ENCODE measurements around the gene TTPAL.

Gene TTPAL

GRCh38 chr20:44442298-44443070, 33.2 kb upstream of the TTPAL start:
- no peak for DNase-seq

GRCh38 chr20:44445742-44446710, 29.6 kb upstream of the TTPAL start:
- DNase-seq = no peak

- no peak for DNase-seq
Measured at GRCh38 chr20:44447827-44448419, 27.8 kb upstream of the TTPAL start.

- peak in 1 of 2 experiments; percentile 30 for DNase-seq
Measured at GRCh38 chr20:44448753-44449546, 26.7 kb upstream of the TTPAL start.

GRCh38 chr20:44449864-44450263, 25.8 kb upstream of the TTPAL start:
- no peak for DNase-seq

DNA sequence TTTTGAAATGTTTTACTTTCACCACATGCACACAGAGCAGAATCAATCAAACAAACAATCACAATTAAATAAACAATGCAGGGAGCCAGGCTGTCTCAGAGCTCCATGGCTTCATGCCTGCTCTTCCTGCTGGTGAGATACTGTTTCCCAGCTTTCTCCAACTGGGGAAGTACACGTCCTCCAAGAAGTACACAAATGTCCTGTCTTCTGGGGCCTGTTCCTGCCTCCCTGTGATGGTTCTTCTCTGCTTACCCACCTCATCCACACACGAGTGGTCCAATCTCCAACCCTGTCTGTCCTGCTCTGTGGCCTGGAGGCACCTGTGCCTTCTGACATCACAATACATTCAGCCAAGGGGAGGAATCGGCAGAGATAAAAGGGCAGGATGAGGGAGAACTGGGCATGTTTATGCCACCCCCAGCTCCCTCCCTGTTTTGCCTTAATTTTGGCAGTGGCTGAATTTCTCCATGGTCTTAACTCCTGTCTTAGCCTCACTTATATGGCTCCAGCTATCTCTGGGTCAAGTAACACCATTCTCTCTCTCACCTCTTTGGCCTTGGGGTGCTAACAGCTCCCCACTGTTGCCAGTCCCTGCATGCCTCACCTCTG, 25.3 kb upstream of the TTPAL start:
- DNase-seq = no peak

DNA sequence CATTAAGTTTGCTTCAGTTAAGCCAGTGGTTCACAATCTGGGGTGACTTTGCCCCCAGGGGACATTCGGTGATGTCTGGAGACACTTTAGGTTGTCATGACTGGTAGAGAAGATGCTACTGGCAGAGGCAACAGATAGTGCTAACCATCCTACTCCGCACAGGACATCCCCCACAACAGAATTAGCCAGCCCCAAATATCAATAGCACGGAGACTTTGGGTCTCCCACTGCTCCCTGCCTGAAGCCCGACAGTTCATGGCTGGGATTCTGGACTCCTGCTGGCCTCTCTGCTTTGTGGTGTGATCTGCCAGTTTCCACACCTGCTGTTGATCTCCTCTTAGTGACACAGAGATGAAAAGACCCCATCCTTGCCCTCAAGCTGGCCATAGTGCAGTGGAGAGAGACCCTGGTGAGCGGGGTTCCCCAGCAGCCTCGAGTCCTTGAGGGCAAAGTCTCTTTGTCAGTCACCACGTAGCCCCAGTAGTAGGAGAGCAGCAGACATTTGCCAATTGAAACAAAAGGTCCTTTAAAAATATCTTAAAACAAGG, 24.7 kb upstream of the TTPAL start:
- no peak for DNase-seq

DNA sequence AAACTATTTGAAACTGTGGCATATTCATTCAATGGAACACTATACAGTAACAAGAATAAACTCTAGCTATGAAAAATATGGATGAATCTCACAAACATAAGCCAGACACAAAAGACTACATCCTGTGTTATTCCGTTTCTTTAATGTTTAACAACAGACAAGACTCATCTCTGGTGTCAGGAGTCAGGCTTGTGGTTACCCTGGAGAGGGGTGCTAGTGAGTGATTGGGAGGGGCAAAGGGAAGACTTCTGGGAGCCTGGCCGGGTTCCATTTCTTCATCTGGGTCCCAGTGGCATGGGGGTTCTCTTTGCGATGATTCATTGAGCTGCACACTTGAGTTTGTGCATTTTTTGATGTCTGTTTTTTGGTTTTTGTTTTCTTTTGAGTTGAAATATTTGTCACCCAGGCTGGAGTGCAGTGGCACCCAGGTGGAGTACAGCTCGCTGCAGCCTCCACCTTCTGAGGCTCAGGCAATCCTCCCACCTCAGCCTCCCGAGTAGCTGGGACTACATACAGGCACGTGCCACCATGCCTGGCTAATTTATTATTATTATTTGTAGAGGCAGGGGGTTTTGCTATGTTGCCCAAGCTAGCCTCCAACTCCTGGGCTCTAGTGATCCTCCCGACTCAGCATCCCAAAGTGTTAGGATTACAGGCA, 21.2 kb upstream of the TTPAL start:
- DNase-seq = no peak

DNA sequence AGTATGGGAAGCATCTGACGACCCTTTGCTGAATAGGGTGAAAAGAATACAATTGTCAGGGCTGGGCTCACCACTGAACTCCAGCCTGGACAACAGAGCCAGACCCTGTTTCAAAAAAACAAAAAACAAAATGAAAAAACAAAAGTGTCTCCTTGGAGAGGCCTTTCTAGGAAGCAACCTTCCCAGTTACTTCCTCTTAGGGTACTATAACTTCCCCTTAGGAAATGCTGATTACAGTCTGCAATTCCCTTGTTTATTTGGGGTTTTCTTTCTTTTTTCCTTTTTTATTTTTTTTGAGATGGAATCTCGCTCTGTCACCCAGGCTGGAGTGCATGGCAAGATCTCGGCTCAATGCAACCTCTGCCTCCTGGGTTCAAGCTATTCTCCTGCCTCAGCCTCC, 20.5 kb upstream of the TTPAL start:
- DNase-seq = no peak

GRCh38 chr20:44456611-44457010, 19.1 kb upstream of the TTPAL start:
- DNase-seq = no peak

- DNase-seq = no peak
Measured at GRCh38 chr20:44457016-44457415, 18.7 kb upstream of the TTPAL start.

GRCh38 chr20:44459271-44459670, 16.4 kb upstream of the TTPAL start:
- DNase-seq = no peak

GRCh38 chr20:44460795-44461141, 14.9 kb upstream of the TTPAL start:
- no peak for DNase-seq

DNA sequence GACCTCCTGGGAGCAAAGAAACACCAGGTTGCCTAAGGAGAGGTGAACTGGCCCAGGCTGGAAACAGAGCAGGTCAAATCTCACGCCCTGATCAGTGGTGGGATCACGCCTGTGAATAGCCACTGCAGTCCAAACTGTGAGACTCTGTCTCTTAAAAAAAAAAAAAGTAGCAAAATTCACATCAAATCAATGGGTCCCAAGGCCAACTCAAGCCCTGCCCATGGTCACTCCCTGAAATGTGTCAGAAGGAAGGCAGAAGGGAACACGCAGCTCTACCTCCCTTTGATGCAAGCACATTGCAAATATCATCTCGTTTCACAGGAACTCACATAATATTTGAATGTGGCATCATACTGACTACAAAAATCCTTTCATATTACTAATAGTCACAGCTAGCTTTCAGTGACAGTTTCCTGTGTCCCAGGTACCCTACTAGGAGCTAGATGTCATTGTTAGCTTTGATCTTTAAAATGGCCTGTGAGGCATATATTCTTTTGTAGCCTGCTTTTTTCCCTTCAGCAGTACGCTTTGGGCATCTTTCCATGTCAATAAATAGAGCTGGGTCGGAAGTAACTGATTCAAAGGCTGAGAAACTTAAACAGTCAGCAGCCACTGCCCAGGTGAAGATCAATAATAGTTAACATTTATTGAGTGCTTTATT, 14.4 kb upstream of the TTPAL start:
- DNase-seq = no peak

- DNase-seq = no peak
Measured at GRCh38 chr20:44461803-44462174, 13.9 kb upstream of the TTPAL start.

DNA sequence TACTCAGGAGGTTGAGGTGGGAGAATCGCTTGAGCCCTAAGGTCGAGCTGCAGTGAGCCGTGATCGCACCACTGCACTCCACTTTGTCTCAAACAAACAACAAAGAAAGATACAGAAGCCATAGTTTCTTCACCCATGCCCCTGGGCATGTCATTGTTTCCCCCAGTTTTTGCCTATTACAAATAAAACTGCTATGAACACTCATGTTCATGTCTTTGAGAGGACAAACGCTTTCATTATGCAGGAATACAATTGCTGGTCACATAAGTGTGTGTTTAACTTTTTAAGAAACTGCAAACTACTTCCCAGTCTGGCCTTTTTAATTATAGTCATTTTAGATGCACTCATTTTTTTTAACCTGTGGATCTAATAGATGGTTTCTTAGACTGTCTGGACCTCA, 12.2 kb upstream of the TTPAL start:
- DNase-seq = no peak

- no peak for DNase-seq
Measured at GRCh38 chr20:44464514-44464913, 11.2 kb upstream of the TTPAL start.

- no peak for DNase-seq
Measured at GRCh38 chr20:44465001-44465560, 10.6 kb upstream of the TTPAL start.

DNA sequence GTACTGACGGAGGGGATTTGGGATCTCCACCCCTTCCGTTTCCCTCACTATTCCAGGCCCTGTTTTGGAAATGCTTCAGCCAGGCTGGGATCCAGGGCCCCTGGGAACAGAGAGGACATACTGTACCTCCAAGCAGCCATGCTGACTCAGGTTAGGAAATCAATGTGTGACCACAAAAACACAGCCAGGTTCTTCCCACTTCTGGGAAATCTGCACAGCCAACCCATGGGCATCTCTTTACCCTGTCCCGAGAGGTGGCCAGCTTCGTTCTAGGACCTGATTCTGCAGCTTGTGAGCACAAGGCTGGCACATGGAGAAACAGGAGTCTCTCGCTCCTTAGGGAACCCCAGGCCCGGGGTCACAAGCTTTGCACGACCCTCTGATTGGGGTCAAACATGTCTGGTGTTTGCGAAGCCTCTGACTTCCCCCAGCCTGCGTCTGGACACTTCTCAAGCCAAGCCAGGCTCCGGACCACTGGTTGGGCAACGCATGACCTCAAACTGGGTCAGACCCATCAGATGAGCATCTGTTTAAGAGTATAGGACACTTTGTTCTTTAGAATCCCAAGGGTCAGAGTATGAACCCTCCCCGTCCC, 8.3 kb upstream of the TTPAL start:
- DNase-seq = no peak
